ENCODE measurements around the gene SPDEF.

SPDEF gene

DNA sequence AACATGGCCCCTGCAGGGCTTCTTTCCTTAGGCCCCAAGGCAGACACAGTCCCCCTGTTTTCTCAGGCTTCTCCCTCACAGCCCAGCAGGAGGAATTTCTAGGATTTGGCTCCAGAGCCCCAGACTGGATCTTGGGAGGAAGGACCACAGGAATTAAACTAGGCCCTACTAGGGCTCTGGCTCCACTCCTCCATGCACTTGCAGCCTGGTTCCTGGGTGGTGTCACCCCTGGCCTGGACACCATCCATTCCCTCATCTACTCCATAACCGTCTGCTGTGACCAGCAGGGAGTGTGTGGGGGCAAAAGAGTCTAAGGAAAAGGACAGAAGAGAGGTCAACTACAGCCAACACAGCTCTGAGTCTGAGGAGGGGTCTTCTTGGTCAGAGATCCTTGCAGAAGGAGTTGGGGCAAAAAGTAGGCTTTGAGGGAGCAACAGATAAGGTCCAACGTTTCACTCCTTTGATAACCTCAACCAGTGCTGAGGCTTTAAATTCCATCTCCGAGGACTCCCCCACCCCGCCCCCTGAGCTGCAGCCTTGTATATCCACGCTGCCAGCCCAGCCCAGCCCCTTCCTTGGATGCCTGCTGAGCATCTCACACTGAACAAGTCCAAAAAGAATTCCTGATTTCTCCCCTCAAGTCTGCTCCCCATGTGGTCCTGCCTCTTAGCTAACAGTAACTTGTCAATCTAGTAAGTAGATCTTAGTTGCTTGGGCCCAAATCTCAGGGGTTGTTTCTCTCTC is 27.9 kb upstream of the SPDEF start:
- DNase-seq (no peak), ATAC-seq (no peak)

DNA sequence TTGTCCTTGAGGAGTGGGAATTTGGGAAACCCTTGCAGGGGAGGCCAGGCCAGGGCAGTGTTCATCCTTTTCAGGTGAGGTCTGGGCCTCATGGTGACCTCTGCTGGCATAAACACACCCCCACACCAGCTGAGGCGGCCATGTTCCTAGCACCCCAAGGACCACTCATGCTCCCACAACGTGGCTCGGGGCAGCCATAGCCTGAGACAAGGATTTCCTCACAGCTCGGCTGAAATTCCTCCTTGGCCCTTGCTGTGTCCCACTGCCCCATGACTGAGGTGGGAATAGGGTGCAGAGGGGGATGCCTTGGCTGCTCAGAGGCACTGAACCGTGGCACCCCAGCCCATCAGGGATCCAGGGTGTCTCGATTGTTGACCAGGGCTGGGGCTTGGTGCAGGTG is 27.3 kb upstream of the SPDEF start:
- DNase-seq (peak; percentile 18), ATAC-seq (peak; percentile 36)

DNA sequence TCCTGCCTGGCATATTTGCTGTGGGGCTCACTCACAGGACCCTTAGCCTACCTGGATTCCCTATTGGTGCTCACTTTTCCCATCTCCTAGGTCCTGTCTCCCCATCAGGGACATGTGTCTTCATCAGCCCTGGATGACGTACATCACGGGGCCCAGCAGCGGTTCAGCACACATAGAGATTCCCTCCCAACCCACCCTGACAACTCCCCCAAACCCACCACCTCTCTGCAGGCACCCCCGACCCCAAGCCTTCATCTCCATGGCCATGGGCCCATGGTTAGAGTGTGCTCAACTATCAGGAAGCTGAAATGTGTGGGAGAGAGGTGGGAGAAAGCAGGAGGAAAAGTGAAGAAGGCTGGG is 25.4 kb upstream of the SPDEF start:
- DNase-seq (no peak), ATAC-seq (no peak)

DNA sequence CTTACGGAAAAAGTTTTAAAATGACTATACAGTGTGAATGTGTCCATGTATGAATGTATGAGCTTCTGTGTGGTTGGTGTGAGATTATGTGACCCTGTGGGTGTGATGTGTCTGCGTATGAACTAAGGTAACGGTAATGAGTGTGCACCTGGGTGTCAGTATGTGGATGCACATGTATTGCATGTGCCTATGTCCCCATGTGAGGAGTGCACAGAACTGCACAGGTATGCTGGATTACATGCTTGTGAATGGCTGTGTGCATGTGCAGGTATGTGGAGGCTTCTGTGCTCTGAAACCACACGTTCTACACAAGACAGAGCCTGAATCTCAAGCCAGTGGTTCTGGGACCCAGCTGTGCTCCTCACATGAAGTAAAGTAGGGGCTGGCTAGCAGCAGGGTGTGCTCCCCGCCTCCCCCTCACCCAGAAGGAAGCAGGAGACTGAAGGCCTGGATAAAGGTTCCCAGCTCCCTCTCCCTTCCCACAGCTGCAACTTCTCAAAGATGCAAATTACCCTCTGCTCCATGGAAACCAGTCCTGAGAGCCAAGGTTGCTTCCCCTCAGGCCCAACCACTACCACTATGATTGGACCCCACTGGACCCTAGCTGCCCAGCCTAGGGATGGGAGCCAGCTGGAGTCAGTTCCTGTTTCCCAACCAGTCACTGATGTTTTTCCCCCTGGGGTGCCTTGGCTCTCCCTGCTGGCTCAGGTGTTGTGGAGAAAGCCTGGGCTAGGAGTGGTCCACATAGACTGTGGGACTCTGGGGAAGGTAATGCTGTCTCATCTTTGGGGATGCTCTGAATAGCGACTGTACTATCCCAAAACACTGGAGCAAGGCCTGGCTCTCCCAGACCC is 24.8 kb upstream of the SPDEF start:
- no peak for DNase-seq
- ATAC-seq = no peak

DNA sequence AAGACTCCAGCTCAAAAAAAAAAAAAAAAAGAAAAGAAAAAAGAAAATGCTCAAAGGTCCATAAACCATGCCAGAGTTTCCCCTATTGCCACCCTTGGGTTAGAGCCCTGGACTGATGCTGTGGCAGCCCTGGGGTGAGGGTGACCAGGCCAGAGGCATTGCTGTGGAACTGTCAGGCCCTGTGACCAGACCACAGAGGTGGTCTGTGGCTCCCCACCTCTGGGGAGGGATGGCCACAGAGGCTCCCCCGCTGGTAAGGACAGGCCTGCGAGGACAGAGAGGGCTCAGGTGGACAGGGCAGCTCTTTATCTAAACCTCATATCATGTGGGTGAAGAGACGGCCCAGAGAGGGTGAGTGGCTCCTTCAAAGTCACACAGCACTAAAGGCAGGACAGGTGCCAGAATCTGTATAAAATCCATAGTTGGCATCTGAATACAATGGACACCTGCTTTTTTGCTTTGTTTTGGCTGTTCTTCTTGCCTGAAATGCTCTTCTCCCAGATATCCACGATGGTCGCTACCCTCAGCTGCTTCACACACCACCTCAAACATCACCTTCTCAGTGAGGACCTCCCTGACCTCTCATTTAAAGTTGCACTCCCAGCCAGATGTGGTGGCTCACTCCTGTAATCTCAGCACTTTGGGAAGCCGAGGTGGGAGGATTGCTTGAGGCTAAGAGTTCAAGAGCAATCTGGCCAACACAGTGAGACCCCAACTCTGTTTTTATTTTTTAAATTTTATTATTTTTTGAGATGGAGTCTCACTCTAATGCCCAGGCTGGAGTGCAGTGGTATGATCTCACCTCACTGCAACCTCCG is 22.5 kb upstream of the SPDEF start:
- DNase-seq (no peak), ATAC-seq (no peak)

DNA sequence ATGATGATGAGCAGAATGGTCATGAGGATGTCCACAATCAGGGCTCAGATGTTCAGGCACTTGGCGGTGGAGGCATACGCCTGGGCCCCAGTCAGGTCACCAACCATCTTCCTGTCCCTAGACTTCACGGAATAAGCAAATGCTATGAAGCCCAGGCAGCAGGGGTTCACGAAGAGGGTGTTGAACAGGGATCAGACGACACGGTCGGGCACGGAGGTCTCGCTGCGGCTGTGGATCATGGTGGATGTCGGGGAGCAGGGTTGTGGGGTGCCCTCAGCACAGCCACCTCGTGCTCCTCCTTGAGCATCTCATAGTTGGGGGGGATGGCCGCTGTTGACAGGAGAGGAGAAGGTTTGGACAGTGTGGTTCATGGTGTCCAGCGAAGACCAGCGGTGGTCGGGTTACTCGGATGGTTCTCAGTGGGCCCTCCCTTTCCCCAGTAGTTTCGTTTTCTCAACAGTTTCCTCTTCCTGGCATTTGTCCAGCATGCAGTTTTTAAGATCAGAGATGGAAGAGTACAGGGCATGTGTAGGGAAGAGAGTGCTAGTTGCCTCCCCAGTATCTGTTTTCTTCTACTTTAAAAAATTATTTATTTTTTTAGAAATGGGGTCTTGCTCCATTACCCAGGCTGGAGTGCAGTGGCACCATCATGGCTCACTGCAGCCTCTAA is 20.3 kb upstream of the SPDEF start:
- ATAC-seq = no peak

DNA sequence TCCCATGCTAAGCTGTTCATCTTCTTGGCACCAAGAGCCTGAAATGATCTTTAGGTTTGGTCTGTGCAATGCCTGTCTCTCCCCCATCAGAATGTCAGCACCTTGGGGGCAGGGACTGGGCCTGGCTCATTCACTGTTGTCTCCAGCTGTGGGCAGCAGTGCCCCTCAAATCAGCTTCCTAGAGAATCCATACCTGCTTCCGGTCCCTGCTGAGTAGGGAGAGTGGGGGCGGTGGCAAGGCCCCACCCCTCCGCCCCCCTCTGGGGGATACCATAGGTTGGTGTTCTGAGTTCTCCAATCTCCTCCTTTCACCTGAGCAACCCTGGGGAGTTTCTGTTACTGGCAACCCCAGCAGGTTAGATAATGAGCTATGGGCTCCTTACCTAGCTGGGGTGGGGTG is 19.2 kb upstream of the SPDEF start:
- ATAC-seq = no peak

More for the DNA sequence above, 20.3 kb upstream of the SPDEF start:
- no peak for DNase-seq

DNA sequence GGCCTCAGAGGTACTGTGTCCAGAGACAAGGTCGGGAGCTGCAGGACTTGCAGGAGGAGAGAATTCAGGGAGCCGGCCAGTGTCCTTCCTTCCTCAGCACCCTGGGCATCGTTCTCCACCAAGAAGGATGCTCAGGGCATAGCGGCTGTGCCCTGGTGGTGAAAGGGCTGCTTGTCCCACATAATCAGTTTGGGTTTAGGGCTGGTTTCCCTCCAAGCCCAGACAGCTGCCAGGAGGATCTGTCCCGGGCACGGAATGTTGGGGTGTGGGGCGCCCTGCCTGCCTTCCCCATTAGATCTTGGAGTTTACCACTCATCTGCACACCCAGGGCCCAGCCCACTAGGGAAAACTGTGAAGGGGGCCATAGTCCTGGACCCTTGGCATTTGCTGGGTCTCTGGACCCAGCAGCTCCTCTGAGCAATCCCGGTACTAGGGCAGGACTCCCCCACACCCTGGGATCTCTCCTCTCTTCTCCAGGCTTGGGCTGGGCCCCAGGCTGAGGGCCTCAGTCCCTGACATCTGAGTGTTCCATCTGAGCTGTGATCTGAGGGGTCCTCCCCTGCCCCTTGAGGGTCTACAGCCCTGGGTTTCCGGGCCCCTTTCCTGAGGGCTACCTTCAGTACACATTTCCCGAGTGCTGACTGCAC is 18.6 kb upstream of the SPDEF start:
- DNase-seq (no peak), ATAC-seq (no peak)

More for the DNA sequence above, 19.2 kb upstream of the SPDEF start:
- DNase-seq = no peak

DNA sequence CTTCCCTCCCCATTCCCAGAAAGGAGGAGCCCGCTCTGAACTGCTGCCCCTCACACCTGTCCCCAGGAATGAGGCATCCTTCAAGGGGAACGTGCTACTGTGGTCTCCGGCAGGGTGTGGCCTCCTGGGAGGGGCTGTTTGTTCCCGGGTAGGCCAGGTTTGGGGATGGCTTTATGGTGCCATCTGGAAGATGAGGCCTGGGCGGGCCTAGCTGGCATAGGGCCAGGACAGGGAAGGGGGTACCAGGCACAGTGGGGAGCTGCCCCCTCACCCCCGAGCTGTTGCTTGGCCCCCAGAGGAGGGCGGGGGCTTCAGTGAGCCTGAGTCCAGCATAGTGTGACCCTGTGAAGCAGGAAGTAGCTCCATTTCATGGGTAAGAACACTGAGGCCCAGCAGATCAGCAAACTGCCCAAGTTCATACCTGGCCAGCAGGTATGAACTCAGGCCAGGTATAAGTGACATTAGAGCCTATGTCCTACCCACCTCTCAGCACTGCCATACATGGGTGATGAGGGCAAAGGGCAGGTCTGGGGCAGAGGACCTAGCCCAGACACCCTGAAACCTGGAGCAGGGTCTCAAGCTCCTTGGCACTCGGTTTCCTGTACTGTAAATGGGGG is 17.5 kb upstream of the SPDEF start:
- no peak for DNase-seq
- ATAC-seq = no peak

DNA sequence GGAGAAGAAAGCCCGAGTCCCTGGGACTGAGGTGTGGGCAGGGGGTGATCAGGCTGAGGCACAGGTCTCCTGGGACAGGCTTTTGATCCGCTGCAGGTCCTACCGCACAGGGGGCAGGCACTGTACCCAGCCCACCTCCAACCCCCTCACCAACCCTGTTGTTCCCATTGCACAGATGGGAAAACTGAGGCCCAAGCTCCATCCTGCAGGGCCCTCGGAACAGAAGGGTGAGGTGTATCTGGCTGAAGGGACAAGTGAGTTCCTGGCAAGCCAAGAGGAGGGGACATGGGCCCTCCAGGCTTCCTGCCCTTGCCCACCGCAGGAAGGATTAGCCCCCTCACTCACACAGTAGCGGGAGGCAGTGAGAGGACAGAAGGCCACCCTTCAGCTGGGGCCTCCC is 16.5 kb upstream of the SPDEF start:
- ATAC-seq (no peak), DNase-seq (no peak)

DNA sequence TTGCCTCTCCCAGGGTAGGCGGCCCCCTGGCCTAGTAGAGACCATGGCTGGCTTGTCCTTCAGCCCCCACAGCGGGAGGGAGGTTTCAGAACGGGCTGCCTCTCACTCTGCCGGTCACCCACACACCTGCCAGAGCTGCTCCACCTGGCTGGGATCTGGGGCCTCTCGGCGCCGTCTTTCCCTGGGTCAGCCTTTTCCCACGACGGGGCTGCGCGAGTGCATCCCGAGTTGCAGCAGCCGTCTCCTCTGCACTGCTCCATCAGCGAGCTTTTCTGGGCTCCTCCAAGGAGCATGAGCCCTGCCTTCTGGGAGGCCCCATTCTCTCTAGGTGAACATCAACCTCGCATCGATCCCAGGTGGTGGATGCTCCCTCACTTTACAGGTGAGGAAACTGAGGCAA is 15.9 kb upstream of the SPDEF start:
- DNase-seq = no peak
- ATAC-seq = no peak

DNA sequence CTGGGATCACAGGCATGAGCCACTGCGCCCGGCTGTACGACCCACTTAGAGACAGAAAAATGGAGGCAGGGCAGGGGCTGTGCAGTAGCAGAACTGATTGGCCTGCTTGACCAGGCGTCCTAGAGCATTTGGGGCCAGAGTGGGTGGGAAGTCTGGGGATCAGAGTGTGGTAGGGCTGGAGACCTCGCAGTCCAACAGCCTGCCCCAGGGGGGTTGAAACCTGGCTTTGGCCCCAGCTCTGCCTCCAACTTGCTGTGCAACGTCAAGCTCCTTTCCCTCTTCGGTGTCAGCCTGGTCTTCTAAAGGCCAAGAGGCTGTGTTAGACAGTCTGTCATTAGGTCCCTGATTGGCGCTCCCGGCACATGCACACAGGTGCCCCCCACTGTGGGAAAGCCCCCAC is 15.3 kb upstream of the SPDEF start:
- DNase-seq (no peak), ATAC-seq (no peak)

DNA sequence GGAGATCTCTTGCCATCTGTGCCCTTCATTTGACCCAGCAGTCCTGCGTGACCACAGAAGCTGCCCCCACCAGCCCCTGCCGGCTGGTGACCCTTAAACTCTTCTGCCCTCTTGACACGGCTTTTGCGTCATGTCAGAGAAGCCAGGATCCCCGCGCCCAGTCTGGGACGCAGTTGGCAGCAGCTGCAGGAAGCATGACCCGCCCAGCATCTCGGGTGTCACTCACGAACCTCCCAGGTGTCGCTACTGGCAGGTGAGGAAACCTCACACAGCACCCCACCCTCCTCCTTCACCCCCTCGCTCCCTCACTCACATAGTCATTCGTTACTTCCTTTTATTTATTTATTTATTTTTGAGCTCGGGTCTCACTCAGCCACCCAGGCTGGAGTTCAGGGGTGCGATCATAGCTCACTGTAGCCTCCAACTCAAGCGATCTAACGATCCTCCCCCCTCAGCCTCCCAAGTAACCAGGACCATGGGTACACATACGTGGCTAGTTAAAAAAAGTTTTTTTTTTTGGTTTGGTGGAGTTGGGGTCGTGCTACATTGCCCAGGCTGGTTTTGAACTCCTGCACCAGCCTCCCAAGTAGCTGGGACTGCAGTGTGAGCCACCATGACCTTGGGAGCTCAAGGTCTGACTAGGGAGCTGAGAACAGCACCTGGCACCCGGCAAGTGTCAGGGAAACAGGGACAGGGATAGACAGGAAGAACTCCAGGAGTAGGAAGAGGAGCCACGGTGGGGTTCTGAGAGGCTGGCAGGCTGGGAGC is 14.1 kb upstream of the SPDEF start:
- ATAC-seq (no peak), DNase-seq (no peak)

DNA sequence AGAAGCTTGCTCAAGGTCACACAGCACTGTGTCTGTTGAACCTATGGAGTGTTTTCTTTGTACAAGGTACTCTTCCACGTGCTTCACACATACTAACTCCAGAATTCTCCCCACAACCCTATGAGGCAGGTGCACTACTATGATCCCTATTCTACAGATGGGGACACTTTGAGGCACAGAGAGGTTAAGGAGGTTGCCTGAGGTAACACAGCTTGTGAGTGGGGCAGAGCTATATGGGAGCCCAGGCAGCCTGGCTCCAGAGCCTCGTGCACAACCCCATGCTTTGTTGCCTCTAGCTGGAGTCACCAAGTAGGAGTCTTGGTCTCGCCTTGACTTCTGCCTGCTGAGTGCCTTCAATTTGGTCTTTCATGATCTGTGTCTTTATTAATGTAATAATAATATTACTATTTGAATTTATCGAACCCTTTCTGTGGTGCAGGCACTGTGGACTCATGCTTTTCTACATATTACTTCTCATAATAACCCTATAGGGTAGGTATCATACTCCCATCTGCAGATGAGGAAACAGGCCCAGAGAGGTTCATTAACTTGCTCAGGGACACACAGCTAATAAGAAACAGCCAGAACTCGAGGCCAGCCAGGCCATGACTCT is 13.3 kb upstream of the SPDEF start:
- ATAC-seq (no peak), DNase-seq (no peak)

DNA sequence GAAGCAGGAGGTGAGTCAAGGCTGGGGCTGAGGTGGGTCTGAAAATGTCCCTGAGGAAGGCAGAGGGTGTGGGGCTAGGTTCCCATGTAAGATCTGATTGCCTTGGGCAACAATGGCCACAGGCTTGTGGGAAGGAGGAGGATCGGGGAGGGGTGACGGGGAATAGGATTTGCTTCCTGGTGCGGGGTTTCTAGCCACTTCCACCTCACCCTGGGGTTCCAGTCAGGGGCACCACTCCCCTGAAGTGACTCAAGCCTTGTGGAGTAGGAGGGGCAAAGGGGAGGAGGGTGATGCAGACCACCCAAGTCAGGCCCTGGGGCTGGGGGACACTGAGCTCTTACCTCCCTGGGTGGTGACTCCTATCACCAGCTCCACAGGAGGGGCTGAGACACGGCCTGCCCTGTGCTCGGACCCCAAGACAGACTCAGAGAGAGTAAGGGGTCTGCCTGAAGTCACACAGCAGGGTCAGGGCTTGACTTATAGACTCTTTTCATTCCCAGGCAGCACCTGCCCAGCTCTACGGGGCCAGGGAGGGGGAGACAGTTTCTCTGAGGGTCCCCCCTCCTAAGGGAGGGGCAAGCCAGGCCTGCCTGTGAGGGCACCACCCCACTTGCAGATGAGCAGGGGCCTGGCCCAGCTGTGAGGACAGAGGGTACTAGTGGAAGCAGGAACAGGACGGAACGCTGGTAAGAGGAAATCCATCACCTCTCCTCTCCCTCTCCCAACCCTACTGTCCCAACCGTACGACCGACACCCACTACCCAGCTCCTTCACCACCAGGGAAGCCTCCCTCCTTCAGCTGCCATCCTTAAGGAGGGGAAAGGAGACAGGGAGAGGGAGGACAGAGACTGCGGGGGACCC is 12.4 kb upstream of the SPDEF start:
- ATAC-seq (no peak), DNase-seq (no peak)

DNA sequence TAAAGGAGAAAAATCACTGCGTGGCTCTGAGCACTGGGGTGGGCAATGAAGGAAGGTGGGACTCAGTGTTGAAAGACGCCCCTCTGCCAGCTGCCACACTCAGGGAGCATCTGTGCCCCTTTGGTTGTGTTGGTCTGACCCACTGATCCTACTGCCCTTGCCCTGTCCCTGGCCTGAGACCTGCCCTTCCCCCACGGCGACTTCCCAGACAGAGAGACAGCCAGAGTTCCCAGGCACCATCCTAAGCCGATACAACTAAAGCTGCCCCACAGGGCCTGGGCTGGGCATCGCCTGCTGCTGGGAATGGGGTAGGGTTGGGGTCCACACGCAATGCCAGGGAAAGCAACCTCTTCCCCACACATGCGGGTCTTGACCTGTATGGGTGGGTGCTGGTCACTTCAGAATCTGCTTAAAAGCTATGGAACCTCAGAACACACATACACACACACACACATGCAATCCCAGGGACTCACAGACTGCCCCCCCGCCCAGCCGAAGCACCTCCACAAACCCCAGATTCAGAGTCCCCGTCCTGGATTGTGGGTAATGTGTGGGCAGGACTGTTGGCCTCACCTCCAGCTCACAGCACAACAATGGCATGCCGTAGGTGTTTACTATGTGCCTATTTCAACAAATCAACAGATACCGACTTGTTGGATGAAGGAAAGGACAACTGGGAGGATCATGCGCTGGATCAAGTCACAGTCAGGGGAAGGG is 10.9 kb upstream of the SPDEF start:
- no peak for ATAC-seq
- DNase-seq = no peak

DNA sequence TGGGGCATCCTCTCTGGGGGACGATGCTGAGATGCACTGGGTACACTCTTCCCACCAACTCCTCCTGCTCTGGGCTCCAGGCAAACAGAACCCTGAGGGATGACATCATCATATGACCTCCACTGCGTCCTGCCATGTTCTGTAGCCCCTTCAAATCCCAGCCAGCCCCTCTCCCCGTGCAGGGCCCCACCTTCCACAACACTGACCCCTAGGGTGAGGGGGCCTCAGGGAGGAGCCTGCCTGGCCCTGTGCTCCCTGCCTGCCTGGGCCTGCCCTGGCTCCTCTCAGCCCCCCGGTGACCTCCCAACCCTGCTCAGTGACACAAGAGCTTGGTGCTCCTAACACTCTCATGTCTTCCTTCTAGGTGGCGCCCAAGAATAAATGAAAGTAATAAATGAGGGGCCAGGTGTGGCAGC is 9.6 kb upstream of the SPDEF start:
- ATAC-seq (no peak), DNase-seq (no peak)

DNA sequence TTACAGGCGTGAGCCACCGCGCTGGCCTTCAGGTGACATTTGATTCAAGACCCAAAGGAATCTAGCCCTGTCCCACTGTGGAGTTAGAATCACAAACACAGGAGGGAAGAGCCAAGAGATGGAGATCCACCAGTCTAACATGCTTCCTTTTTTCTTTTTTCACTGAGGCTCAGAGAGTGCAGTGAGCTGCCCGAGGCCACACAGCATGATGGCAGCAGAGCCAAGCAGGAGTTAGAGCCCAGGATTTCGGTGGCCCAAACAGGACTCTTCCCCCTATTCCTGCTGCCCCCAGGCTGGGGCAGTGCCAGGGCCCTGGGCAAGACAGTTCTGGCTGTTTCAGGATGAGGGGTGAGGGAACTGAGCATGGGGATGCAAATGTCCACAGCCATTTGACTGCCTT is 8.1 kb upstream of the SPDEF start:
- DNase-seq = no peak
- ATAC-seq = no peak

DNA sequence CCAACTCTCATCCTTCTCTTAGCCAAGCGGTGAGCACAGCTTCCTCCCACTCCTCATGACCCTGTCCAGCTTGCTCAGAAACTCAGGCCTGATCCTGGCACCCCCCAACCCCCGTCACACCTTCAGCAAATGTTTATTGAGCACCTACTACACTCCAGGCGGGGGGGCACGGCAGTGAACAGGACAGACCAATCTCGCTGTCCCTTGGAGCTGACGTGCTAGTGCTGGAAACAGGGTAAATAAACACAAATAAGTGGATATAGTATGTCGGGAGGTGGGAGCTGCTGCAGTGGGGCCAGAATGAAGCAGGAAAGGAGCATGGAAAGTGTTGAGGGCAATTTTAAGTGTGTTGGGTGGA is 7.4 kb upstream of the SPDEF start:
- ATAC-seq (no peak), DNase-seq (no peak)

Data from stimulated activated naive CD8-positive, alpha-beta T cell treated with anti-CD3 and anti-CD28 coated beads, Interleukin-15, Interleukin-2, amounts not matched to agents 100 U/mL and 50 U/mL, for 24 hours (primary cell).